ENCODE data around the gene PRLR. TPM values are rescaled to one million over a fixed set of nuclear protein-coding genes. Genes with fewer than 3 reads are reported as not detected.

PRLR gene
- total RNA-seq, 2 donors from 2014 or later, result 1.1 to 7.1 TPM

DNA sequence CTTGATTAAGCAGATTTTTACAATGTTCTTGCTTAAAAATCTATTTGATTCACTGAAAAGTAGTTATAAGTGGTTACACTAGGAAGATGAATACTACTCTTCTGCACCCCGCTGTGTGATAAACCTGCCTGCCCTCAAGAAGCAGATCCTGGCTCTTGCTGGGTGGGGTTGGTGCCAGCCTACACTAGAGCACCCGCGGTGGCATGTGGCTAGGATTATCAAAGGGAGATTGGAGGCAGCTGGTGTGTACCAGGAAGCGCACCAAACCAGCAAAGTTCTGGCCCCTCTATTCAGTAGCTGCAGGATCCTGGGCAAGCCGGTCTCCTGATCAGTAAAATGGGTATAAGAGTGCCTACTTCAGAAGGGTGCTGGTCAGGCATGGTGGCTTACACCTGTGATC is 43.5 kb downstream of the PRLR start:
- TF ChIP-seq POLR2AphosphoS5 (IDR thresholded peaks at IDR 0.05), result no peak
- no peak for TF ChIP-seq CTCF (IDR thresholded peaks at IDR 0.05)
- no peak for TF ChIP-seq POLR2A (IDR thresholded peaks at IDR 0.05)
- DNase-seq (ENCODE audit: low spot score), result no peak
- no peak overlapping the region for H3K27ac ChIP-seq
- H3K4me3 ChIP-seq, result no peak overlapping the region
- no peaks in the 10 kb centered on the region for H3K36me3 ChIP-seq
- intact Hi-C loops (cut with DNase I), result no loop called here
- 96% methylated on average over 5 of the region's 5 CpGs for WGBS
- no peaks in the 10 kb centered on the region for H3K4me1 ChIP-seq (replicated peaks)
- no peaks in the 10 kb centered on the region for H3K27me3 ChIP-seq (replicated peaks; ENCODE audit: insufficient read depth)
- no peaks in the 10 kb centered on the region for H3K9me3 ChIP-seq

- no peak overlapping the region for H3K27ac ChIP-seq
- no peak for DNase-seq (ENCODE audit: low spot score)
- H3K4me3 ChIP-seq, result no peak overlapping the region
- intact Hi-C loops (cut with DNase I), result no loop called here
- no peaks in the 10 kb centered on the region for H3K36me3 ChIP-seq
- no peaks in the 10 kb centered on the region for H3K9me3 ChIP-seq
- WGBS, result 84% methylated on average over 4 of the region's 4 CpGs
- H3K4me1 ChIP-seq (replicated peaks), result no peaks in the 10 kb centered on the region
- H3K27me3 ChIP-seq (replicated peaks; ENCODE audit: insufficient read depth), result no peaks in the 10 kb centered on the region
- no peak for TF ChIP-seq POLR2A (IDR thresholded peaks at IDR 0.05)
Measured at GRCh38 chr5:35185518-35185917, 44.8 kb downstream of the PRLR start.

- intact Hi-C loops (cut with DNase I), result no loop called here
- TF ChIP-seq CTCF (IDR thresholded peaks at IDR 0.05) (no peak), POLR2A (IDR thresholded peaks at IDR 0.05) (no peak)
- DNase-seq (ENCODE audit: low spot score), result no peak
- Histone ChIP-seq H3K27ac (no peak overlapping the region), H3K4me1 (replicated peaks) (no peaks in the 10 kb centered on the region), H3K27me3 (replicated peaks; ENCODE audit: insufficient read depth) (no peaks in the 10 kb centered on the region), H3K4me3 (no peak overlapping the region), H3K36me3 (no peaks in the 10 kb centered on the region), H3K9me3 (no peaks in the 10 kb centered on the region)
- 100% methylated on average over 1 of the region's 1 CpG for WGBS
Measured at GRCh38 chr5:35183556-35183955, 46.7 kb downstream of the PRLR start.

DNA sequence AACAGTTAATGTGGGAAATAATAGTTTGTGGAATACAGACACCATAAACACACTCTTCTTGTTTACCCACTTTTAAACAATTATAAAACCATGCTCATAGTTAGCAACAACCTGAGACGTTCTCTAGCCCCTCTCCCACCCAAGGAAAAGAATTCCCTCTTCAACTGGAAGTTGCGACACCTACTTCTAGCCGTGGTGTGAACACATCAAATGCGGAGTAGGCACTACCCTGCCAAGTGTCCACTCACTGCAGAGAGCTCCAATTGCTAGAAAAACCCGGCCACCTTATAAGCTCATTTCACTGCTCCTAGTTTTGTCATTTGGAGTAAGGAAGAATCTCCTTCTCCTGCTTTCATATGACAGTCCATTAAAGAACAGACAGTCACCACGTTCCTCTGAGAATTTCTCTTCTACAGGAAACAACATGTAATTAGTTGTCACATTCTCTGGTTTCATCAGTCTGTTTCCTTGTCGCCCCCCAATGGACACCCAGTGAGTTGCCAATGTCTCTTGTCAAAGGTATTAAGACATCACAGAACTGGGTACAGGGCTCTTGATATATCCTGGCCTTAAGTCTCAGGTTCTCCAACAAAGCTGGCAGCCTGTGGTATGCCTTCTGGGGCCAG is 47.3 kb downstream of the PRLR start:
- DNase-seq (ENCODE audit: low spot score), result no peak
- intact Hi-C loops (cut with DNase I), result no loop called here
- H3K9me3 ChIP-seq, result no peaks in the 10 kb centered on the region
- H3K36me3 ChIP-seq, result no peaks in the 10 kb centered on the region
- H3K4me1 ChIP-seq (replicated peaks), result no peaks in the 10 kb centered on the region
- WGBS, result 51% methylated on average over 7 of the region's 7 CpGs
- H3K27me3 ChIP-seq (replicated peaks; ENCODE audit: insufficient read depth), result no peaks in the 10 kb centered on the region
- H3K27ac ChIP-seq, result no peak overlapping the region
- no peak overlapping the region for H3K4me3 ChIP-seq
- TF ChIP-seq POLR2A (IDR thresholded peaks at IDR 0.05) (no peak), POLR2AphosphoS5 (IDR thresholded peaks at IDR 0.05) (no peak), CTCF (IDR thresholded peaks at IDR 0.05) (peak in 2 of 4 experiments; percentile 22 to 33)

- no peaks in the 10 kb centered on the region for H3K36me3 ChIP-seq
- WGBS, result 96% methylated on average over 1 of the region's 1 CpG
- H3K27me3 ChIP-seq (replicated peaks; ENCODE audit: insufficient read depth), result no peaks in the 10 kb centered on the region
- no peaks in the 10 kb centered on the region for H3K4me1 ChIP-seq (replicated peaks)
- intact Hi-C loops (cut with DNase I), result no loop called here
- no peak for TF ChIP-seq CTCF (IDR thresholded peaks at IDR 0.05)
- TF ChIP-seq POLR2A (IDR thresholded peaks at IDR 0.05), result no peak
- H3K9me3 ChIP-seq, result no peaks in the 10 kb centered on the region
- H3K27ac ChIP-seq, result no peak overlapping the region
- H3K4me3 ChIP-seq, result no peak overlapping the region
- DNase-seq (ENCODE audit: low spot score), result no peak
Measured at GRCh38 chr5:35182486-35182885, 47.8 kb downstream of the PRLR start.

Data from prostate gland (tissue), 2 donors.